ENCODE measurements around the gene CHKA. TPM values are rescaled to one million over a fixed set of nuclear protein-coding genes. Genes with fewer than 3 reads are reported as not detected.

Gene CHKA
- total and polyA plus RNA-seq, 2 of the 8 experiments (the other 6 are each of a cell fraction or from before 2014, with no cell fraction given) = 61.2 to 86.6 TPM

DNA sequence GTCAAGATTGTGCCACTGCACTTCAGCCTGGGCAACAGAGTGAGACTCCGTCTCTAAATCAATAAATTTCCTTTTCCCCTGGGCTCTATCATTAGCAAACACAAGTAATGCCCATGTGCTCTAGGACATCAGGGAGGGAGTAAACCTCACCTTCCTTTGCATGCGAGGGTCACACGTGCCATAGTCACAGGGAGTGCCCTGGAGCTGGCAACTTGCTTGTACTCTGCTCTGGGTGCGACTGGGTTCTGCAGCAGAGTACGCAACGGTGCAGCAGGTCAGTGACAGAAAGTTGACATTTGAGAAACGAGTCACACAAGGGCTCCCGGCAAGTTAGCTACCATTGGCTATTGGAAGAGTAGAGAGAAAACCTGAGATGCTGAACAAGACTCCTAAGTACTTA lies 32.6 kb upstream of the CHKA start:
- H2BK20ac ChIP-seq (ENCODE audit: low read length) = no peak overlapping the region
- ChIA-PET CTCF (ENCODE audit: partially characterized antibody) (interaction anchor here (1.4 to 2.0 kb wide), 3 partner anchors 7 to 53 kb away, joined by 4 to 5 read pairs (median 4); no protein-coding TSS in a partner anchor), POLR2A (ENCODE audit: partially characterized antibody) (interaction anchor here (1.5 to 2.5 kb wide), 3 partner anchors 9 to 35 kb away, joined by 4 to 9 read pairs (median 7); no protein-coding TSS in a partner anchor)
- no peak overlapping the region for H2AK5ac ChIP-seq (ENCODE audit: low read depth, low read length)
- H3K27me3 ChIP-seq (replicated peaks in 1 of 4; ENCODE audit: control insufficient read depth in 3 of 4, extremely low read depth in 1 of 4, insufficient read depth in 3 of 4, low read length in 3 of 4) = no peaks in the 10 kb centered on the region
- H2BK12ac ChIP-seq (ENCODE audit: low read depth, low read length) = no peak overlapping the region
- no peak overlapping the region for H3K4me3 ChIP-seq (ENCODE audit: extremely low read depth in 1 of 4, insufficient read depth in 2 of 4, low read depth in 3 of 4, low read length in 4 of 4)
- no peak overlapping the region for H4K5ac ChIP-seq (ENCODE audit: insufficient read length, low read depth, low read length)
- no peaks in the 10 kb centered on the region for H3K79me2 ChIP-seq (ENCODE audit: control insufficient read depth in 1 of 2, insufficient read depth in 2 of 2, low read length in 2 of 2)
- H4K91ac ChIP-seq (replicated peaks; ENCODE audit: insufficient read length, low read length) = no peak overlapping the region
- H3K18ac ChIP-seq (ENCODE audit: extremely low read depth, low read length) = no peak overlapping the region
- 0 out of 7 replicates have a peak, but pooled peaks cover 0 to 2% (median 0%) of the 10 kb centered on the region in 4 experiments for H3K4me1 ChIP-seq (replicated peaks in 1 of 4; ENCODE audit: control insufficient read depth in 3 of 4, insufficient read depth in 4 of 4, low read length in 3 of 4)
- no peak overlapping the region for H4K8ac ChIP-seq (ENCODE audit: extremely low read depth, insufficient read depth, low read length)
- no peaks in the 10 kb centered on the region for H4K20me1 ChIP-seq (replicated peaks in 1 of 2; ENCODE audit: control insufficient read depth in 1 of 2, insufficient read depth in 2 of 2, low read length in 2 of 2)
- H2BK15ac ChIP-seq (ENCODE audit: low read length) = no peak overlapping the region
- DNase-seq (ENCODE audit: low read depth in 1 of 2, low spot score in 2 of 2) = no peak
- H3K9ac ChIP-seq (replicated peaks in 1 of 4; ENCODE audit: extremely low read depth in 1 of 4, low read depth in 3 of 4, low read length in 3 of 4) = no peak overlapping the region
- no peaks in the 10 kb centered on the region for H3K79me1 ChIP-seq (ENCODE audit: low read depth, low read length)
- no peak overlapping the region for H3K56ac ChIP-seq (replicated peaks; ENCODE audit: insufficient read length, low read depth, low read length)
- H3K27ac ChIP-seq (ENCODE audit: low read depth, low read length) = no peak overlapping the region
- H3K4me2 ChIP-seq (ENCODE audit: insufficient read depth in 1 of 2, low read depth in 2 of 2, low read length in 2 of 2) = no peak overlapping the region
- TF ChIP-seq PHF8 (conservative IDR thresholded peaks at IDR 0.05; ENCODE audit: low read depth, low read length) (no peak), ZNF274 (IDR thresholded peaks at IDR 0.05; ENCODE audit: borderline replicate concordance, extremely low read depth, low read length) (no peak), ASH2L (IDR thresholded peaks at IDR 0.05; ENCODE audit: low read length) (no peak), MAFK (IDR thresholded peaks at IDR 0.05; ENCODE audit: low read depth, low read length) (no peak), SUZ12 (IDR thresholded peaks at IDR 0.05; ENCODE audit: low read length) (no peak), TEAD4 (IDR thresholded peaks at IDR 0.05; ENCODE audit: low read depth, low read length) (no peak), GTF2F1 (IDR thresholded peaks at IDR 0.05; ENCODE audit: borderline replicate concordance, low read depth, low read length) (no peak), HDAC6 (IDR thresholded peaks at IDR 0.05; ENCODE audit: low read depth, low read length) (no peak), NANOG (IDR thresholded peaks at IDR 0.05; ENCODE audit: insufficient read depth, low read depth, low read length, poor library complexity, severe bottlenecking) (no peak)
- H3K14ac ChIP-seq (ENCODE audit: insufficient read length) = no peak overlapping the region
- no peak for FAIRE-seq
- no peaks in the 10 kb centered on the region for H3K23me2 ChIP-seq (ENCODE audit: low read depth, low read length)
- peaks cover 0 to 3% (median 0%) of the 10 kb centered on the region in 4 experiments; a peak in 2 of 8 replicates for H3K36me3 ChIP-seq (ENCODE audit: control insufficient read depth in 2 of 4, insufficient read depth in 4 of 4, low read length in 3 of 4)
- H2BK5ac ChIP-seq (ENCODE audit: low read depth, low read length) = no peak overlapping the region
- no peak overlapping the region for H3K23ac ChIP-seq (ENCODE audit: insufficient read length)
- H2AFZ ChIP-seq (ENCODE audit: low read length) = no peak overlapping the region
- H3K4ac ChIP-seq (replicated peaks; ENCODE audit: insufficient read length, low read depth, low read length) = no peak overlapping the region
- no peak overlapping the region for H2BK120ac ChIP-seq (replicated peaks; ENCODE audit: low read depth, low read length)
- 90% methylated on average over 8 of the region's 8 CpGs; no CpG with 5 or more reads in 1 of the 2 experiments for WGBS, 2 experiments (ENCODE audit: extremely low coverage in 1 of 2, insufficient coverage in 1 of 2, insufficient read length in 1 of 2, insufficient replicate concordance in 2 of 2, low coverage in 1 of 2, low lambda C conversion rate in 2 of 2, missing lambda C conversion rate in 1 of 2)
- no peaks in the 10 kb centered on the region; a peak in 1 of 4 replicates for H3K9me3 ChIP-seq (ENCODE audit: insufficient read depth in 2 of 2, low read depth in 1 of 2, low read length in 1 of 2)

Measured in H1 (cell line).